IPS-NIHi7 (cell line): ENCODE data around the gene TBC1D22A.
A peak's percentile ranks its signal among the peaks of the same experiment; 100 is the strongest.

ENCODE experiments used
- DNase-seq: peaks from one replicate; pipeline ENCODE4 v3.0.0; 2012; ENCODE audit warnings: mixed read lengths; ENCODE audit errors: extremely low spot score

The TBC1D22A gene

GRCh38 chr22:46884365-46884764 lies 121.9 kb downstream of the TBC1D22A start:
- no peak for DNase-seq

GRCh38 chr22:46887978-46888377 lies 125.5 kb downstream of the TBC1D22A start:
- DNase-seq, result no peak

- no peak for DNase-seq
Measured at GRCh38 chr22:46890819-46891218, 128.4 kb downstream of the TBC1D22A start.

- DNase-seq, result no peak
Measured at GRCh38 chr22:46891382-46891951, 129.0 kb downstream of the TBC1D22A start.

- DNase-seq, result no peak
Measured at GRCh38 chr22:46892866-46893265, 130.4 kb downstream of the TBC1D22A start.

- no peak for DNase-seq
Measured at GRCh38 chr22:46893281-46894020, 131.0 kb downstream of the TBC1D22A start.

- no peak for DNase-seq
Measured at GRCh38 chr22:46894081-46894671, 131.7 kb downstream of the TBC1D22A start.

- no peak for DNase-seq
Measured at GRCh38 chr22:46894851-46895640, 132.6 kb downstream of the TBC1D22A start.

- DNase-seq, result no peak
Measured at GRCh38 chr22:46895753-46896152, 133.3 kb downstream of the TBC1D22A start.

GRCh38 chr22:46896166-46896565 lies 133.7 kb downstream of the TBC1D22A start:
- DNase-seq, result no peak

- DNase-seq, result no peak
Measured at GRCh38 chr22:46896568-46897245, 134.3 kb downstream of the TBC1D22A start.

- no peak for DNase-seq
Measured at GRCh38 chr22:46897246-46897623, 134.8 kb downstream of the TBC1D22A start.

- DNase-seq, result no peak
Measured at GRCh38 chr22:46900549-46900948, 138.1 kb downstream of the TBC1D22A start.

- DNase-seq, result no peak
Measured at GRCh38 chr22:46902436-46902835, 140.0 kb downstream of the TBC1D22A start.

GRCh38 chr22:46902998-46903916 lies 140.8 kb downstream of the TBC1D22A start:
- DNase-seq, result peak; percentile 55

GRCh38 chr22:46905415-46905814 lies 143.0 kb downstream of the TBC1D22A start:
- no peak for DNase-seq

- DNase-seq, result no peak
Measured at GRCh38 chr22:46905834-46906233, 143.4 kb downstream of the TBC1D22A start.

- no peak for DNase-seq
Measured at GRCh38 chr22:46906326-46907045, 144.0 kb downstream of the TBC1D22A start.

GRCh38 chr22:46907241-46908215 lies 145.1 kb downstream of the TBC1D22A start:
- DNase-seq, result no peak
